NK-92 treated with Interleukin-12 subunit alpha and Interleukin-12 subunit beta, amount 100 ng/mL, for 24 hours (cell line): ENCODE measurements around the gene KLHL34.

Source experiments
- DNase-seq: peaks from one replicate; lab custom pipeline; 2025; lab: John Stamatoyannopoulos, UW

Gene KLHL34

DNA sequence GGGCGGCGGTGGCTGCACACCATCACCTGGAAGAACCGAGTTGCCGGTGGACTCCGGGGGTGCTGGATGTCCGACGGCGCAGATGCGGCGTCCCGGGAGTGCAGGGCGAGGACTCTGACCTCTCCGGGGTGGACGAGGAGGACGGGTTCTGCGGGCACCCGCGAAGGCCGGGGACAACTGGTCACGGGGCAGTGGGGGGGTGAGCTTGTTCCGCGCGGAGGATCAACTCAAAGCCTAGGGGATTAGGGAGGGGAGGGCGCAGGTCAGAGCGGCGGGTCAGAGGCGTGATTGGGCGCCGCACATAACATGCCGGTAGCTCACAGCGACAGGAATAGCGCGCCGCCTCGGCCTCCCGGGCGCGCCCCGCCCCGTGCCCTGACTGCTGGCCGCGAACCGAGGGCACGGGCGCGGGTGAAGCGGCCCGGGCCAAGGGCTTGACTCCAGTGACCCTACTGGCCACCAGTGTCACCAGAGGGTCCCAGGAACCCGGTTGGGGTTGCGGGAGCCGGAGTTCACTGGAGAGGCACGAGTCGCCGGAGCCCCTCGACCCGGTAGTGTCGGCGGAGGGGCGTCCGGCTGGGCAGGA is at the start of gene KLHL34:
Gene KLHL34, minus strand, starts transcription at position 179 of the 586 bp plus-strand sequence. CDS start 542 bp downstream, outside the sequence.
- no peak for DNase-seq

DNA sequence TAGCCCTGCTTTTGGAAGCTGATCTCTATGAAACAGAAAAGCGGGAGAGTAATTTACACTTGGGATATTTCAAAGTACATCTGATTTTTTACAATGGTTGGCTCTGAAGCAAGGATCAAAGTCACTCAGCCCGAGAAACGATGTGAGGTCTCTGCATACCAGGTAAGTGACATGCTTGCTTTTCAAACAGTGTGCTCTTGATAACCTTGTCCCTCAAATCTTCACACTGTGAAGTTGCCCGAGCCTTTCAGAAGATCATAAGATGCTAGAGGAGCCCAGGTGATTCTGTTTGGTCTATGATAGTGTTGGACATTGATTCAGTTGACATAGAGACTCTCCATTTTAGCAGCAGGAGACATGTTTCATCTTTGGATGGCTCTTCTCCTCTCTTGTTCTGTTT is 47.1 kb upstream of the KLHL34 start:
- no peak for DNase-seq

GRCh38 chrX:21702725-21703124 is 44.6 kb upstream of the KLHL34 start:
- no peak for DNase-seq

GRCh38 chrX:21700967-21701366 is 42.8 kb upstream of the KLHL34 start:
- DNase-seq: no peak

GRCh38 chrX:21700275-21700674 is 42.1 kb upstream of the KLHL34 start:
- no peak for DNase-seq

GRCh38 chrX:21699136-21699535 is 41.0 kb upstream of the KLHL34 start:
- no peak for DNase-seq

- no peak for DNase-seq
Observed at GRCh38 chrX:21698272-21698671, 40.1 kb upstream of the KLHL34 start.

DNA sequence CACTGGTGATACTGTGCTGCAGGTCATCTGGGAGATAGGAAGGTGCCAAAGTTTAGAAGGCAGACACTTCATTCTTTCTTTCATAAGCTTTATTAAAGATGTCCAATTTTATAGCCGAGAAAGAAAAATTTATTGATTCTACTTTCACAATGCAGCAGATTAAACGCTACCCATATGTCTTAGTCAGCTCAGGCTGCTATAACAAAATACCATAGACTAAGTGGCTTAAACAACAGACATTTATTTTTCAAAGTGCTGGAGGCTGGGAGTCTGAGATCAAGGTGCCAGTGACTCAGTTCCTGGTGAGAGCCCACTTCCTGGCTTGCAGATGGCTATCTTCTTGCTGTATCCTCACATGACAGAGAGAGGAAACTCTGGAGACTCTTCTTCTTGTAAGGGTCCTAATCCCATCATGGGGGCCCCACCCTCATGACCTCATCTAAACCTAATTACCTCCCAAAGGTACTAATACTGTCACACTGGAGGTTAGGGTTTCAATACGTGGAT is 33.4 kb upstream of the KLHL34 start:
- DNase-seq: no peak

DNA sequence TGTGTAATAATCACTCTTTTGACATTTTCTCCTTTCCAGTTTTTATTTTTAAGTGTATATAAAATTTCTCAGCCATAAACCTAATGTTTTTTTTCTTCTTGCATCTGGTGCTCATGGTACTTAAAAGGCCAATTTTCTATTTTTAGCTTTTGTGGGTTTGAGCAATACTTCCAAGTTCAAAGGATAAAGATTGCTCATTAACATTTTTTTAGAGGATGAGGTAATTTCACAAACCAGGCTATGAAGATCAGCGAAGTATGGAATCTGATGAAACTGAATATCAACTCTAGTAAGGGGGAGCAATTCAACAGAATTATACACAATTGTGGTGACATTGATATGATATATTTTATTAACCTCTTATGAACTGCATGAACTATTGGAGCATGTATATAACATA is 25.8 kb upstream of the KLHL34 start:
- no peak for DNase-seq

- DNase-seq: no peak
Observed at GRCh38 chrX:21678048-21678612, 20.0 kb upstream of the KLHL34 start.

DNA sequence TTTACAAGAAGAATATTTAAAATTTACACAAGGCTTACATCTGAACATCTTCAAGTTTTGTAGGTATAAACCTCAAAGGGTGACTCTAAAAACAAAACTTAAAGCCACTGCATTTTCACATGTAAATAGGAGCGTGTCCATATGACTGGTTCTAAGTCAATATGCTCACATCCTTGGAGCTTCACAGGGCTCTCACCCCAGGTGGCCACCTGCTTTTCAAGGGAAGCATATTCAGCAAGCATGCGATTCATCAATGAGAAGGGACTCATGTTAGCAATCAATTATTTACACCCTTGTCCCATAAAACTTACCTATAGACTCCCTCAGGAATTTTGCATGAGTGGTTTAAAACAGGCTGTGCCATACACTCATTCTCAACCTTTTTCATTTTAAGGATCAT is 17.8 kb upstream of the KLHL34 start:
- no peak for DNase-seq

- no peak for DNase-seq
Observed at GRCh38 chrX:21674430-21675186, 16.5 kb upstream of the KLHL34 start.

DNA sequence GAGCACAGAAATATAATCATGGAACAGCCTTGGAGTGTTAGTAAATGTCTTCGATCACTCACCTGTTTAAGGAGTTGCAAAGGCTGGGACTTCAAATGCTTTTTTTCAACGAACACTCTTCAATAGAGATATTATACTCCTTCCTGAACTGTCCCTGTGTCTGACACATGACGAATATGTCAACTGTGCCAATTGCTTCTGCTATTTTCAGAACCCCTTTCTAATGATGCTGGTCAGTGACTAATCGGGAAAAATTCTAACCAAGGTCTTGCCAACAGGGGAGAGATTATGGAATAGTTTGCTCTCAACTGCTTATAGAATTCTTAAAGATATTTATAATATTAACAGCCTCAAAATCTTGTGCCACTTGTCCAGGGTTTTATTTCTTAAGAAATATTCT is 8.5 kb upstream of the KLHL34 start:
- DNase-seq: no peak

- no peak for DNase-seq
Observed at GRCh38 chrX:21666252-21666651, 8.1 kb upstream of the KLHL34 start.

DNA sequence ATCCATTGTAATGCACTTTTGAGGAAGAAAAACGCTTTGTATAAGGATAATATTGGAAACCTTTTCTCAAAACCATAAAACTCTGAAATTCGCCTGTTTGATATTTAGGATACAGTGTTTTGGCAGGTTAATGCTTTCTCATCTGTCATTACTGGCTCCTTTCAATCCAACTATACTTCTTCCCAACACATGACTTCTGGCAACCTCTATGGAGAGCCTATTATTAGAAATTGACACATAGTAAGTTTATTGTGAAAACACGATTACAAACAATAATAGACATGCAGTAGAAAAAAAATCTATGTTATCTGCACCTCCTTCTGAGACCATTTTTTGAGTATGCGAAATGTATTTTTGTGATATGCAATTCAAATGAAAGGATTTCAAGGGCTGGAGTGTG is 4.6 kb upstream of the KLHL34 start:
- DNase-seq: no peak

- DNase-seq: no peak
Observed at GRCh38 chrX:21661316-21661715, 3.2 kb upstream of the KLHL34 start.

GRCh38 chrX:21660156-21660555 is 2.0 kb upstream of the KLHL34 start:
- DNase-seq: no peak

- no peak for DNase-seq
Observed at GRCh38 chrX:21659320-21659719, 1.2 kb upstream of the KLHL34 start.

DNA sequence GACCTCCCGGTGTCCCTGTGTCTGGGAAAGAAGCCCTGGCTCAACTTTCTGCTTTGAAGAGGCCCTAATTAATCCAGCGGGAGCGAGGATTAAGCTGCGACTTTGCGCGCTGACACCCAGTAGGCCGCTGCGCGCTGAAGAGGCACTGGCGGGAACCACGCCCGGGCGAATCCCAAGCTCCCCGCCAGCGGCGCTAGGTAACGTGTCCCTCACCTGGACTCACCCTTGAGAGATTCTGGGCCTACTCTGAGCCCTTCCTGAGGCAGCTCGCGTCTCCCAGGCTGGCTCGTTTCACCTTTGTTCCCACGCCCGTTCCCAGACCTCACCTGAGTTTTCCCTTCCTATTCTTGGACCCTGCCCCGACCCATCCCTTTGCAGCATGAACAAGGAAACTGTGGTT is 616 bp upstream of the KLHL34 start:
- no peak for DNase-seq

DNA sequence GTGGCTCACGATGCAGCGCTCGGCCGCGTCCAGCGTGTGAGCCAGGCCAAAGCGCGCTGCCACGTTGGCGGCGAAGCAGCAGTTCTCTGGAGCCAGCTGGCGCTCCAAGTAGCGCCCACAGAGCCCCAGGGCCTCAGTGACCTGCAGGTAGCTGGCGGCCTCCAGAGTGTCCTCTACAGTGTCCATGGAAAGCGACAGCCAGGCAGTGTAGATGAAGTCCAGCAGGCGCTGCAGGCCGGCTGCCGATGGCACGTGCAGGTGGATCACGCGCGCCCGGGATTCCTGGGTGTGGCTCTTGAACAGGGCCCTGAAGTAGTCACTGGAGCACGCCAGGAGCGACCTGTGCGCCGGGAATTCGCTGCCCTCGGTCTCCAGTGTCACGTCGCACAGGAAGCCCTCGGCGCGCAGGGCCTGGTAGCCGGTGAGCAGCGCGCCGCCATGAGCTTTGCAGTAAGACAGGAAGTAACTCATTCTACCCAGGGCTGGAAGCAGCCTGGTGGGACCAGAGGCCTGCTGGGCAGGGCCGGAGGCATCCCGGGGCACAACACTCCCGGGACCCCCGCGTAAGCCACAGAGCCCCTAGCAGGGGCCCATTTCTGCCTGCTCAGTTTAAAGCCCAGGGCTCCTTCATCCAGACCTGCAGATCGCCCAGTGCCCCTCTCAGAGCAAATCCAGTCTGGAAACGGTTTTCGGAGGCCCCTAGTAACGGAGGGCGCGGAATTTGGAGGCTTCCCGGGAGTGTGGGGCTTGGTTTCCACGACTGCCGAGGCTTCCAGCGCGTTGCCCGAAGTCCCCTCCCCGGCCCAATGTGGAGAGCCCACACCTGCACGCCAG is 595 bp downstream of the KLHL34 start:
- no peak for DNase-seq

DNA sequence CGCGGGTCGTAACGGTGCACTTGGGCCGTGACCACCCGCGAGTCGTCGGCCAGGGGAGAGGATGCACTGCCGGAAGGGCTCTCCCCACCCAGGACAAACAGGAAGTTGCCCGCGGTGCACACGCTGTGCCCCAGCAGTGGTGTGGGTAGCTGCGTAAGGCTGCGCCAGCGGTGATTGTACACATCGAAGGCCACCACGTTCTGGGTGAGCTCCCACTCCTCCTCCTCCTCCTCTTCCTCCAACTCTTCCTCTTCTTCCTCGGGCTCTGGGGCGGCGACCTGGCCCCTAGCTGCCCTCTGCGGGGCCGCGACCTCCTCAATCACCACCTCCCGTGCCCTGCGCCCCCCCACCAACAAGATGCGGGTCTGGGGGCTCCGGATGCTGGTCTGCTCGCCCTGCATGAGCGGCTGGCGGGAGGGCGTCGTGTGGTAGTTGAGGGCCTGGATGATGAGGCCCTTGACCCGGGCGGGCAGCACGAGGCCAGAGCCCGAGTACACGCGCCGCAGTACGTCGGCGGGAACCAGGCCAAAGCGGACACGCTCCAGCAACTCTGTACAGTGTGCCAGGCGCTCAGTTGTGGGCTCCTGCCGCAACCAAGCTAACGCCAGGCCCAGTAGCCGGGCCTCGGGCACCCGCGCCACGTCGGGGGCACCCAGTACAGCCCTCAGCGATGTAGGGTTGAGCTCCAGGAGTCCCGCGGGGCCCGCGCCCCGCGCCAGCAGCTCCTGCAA is 1.4 kb downstream of the KLHL34 start:
- no peak for DNase-seq
